Subcutaneous adipose tissue (tissue), 4 donors: ENCODE measurements around the gene ZNF341. TPM values are rescaled to one million over a fixed set of nuclear protein-coding genes. Genes with fewer than 3 reads are reported as not detected.

Source experiments
- CTCF ChIP-seq: fragments of 450-650 bp; IDR thresholded peaks from one replicate; pipeline ENCODE4 v1.5.1; 2016; ENCODE audit warnings: low read depth, mild to moderate bottlenecking, control low read depth, antibody characterized with exemption, moderate library complexity
- total RNA-seq, 4 donors: library from RNA; depleted of rRNA; stranded (reverse); fragments of >200 nt; gene quantifications; one replicate each; pipeline ENCODE4 v1.1.0, GENCODE V29; 2016

Gene ZNF341
- total RNA-seq, 4 donors from 2014 or later, result 0.65 to 2.8 (median 1.1) TPM

- TF ChIP-seq CTCF, result no peak
Measured at GRCh38 chr20:33811776-33812151, 80.0 kb downstream of the ZNF341 start.

DNA sequence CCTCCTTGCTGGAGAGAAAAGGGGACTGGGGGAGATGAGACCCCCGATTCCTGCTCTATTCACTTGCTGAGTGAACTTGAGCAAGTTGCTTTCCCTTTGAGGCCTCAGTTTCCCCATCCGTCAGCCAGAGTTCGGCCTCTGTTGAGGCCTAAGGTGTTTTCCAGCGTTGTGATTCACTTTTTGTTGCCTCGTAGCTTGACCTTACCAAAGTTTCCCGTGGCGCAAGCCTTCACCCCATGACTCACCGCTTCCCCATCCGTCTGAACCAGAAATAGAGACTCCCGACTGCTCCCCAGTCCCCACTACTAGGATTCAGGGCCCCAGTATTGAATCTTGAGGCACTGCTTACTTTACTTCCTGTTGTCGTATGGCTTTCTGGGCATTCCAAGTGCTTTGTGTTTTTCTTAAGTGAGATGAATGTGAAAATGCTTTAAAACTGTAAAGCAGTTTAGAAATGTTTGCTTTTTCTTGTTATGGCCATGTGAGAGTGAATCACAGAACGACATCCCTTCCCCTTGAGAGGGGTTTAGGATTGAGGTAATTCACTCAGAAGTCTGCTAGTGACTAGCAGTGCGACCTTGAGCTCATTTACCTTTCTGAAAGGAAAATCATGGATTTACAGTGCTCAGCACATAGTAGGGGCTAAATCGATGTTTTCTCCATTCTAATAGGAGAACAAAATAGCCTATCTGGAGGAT lies 80.5 kb downstream of the ZNF341 start:
- TF ChIP-seq CTCF, result no peak

DNA sequence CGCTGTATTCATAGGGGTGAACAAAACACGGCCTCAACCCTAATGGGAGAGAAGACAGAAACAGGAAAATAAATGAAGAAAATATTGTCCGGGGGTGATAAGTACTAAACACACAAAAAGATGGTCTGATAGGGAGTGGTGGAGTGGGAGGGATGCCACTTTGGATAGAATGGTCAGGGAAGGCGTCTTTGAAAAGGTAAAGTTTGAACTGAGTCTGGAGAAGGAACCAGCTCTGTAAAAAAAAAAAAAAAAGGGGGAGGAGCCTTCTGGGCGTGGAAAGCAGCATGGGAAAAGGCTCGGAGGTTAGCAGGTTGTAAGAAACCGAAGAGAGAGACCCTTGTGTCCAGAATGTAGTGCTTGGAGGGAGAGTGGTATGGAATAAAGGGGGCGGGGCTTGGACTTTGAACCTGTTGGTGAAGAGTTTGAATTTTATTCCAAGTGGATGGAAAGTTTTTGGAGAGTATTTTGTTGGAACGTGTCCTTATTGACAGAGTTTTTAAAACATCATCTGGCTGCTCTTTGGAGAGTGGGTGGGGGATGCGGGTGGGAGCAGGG lies 81.2 kb downstream of the ZNF341 start:
- TF ChIP-seq CTCF, result no peak

GRCh38 chr20:33814238-33814712 lies 82.5 kb downstream of the ZNF341 start:
- no peak for TF ChIP-seq CTCF

DNA sequence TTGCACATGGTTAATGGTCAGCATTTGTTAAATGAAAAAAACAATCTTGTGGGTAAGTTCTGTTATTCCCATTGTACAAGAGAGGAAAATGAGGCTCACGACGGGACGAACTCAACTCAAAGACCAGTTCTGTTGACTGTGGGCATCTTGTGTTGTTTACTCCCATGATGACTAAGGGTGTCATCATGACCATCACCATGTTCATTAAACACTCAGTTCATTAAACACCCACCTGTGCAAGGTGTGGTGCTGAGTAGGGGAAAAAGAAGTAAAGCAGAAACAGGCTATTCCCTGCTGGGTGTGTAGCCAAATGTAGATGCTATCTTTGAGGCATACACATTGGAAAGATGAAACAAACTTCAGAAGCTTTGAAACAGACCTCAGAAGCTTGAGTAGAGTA lies 83.9 kb downstream of the ZNF341 start:
- TF ChIP-seq CTCF, result no peak

DNA sequence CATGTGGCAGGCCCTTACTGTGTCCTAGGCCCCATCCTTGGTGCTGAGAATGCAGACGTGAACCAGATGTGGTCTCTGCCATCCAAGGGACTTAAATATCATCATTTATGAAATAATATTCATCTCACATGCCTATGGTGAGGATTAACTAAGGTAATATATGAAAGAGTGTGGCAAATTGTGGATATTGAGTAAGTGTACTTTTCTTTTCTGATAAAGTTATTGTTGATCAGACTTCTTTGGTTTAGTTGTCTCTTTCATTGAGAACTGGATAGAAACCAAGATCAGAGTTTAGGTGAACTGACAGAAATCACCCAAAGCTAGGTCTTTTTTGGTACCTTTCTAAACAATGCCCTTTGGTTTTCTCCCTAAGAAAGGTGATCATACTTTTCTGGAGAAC lies 84.4 kb downstream of the ZNF341 start:
- no peak for TF ChIP-seq CTCF

- no peak for TF ChIP-seq CTCF
Measured at GRCh38 chr20:33817411-33817810, 85.6 kb downstream of the ZNF341 start.
